ENCODE measurements around the gene WDCP.
"Not testable (repeated sequence)": the region's sequence is repeated elsewhere in the genome, so short reads cannot be mapped to it uniquely, and the experiment has no call there.

Gene WDCP

GRCh38 chr2:24022324-24022974 lies 24.7 kb downstream of the WDCP start:
- DNase-seq (ENCODE audit: low spot score) = no peak

- no peak for DNase-seq (ENCODE audit: low spot score)
Observed at GRCh38 chr2:24021122-24021998, 25.8 kb downstream of the WDCP start.

- DNase-seq (ENCODE audit: low spot score) = no peak
Observed at GRCh38 chr2:24020244-24020643, 26.9 kb downstream of the WDCP start.

- DNase-seq (ENCODE audit: low spot score) = no peak
Observed at GRCh38 chr2:24019729-24020128, 27.5 kb downstream of the WDCP start.

- DNase-seq (ENCODE audit: low spot score) = no peak
Observed at GRCh38 chr2:24018241-24018640, 28.9 kb downstream of the WDCP start.

- DNase-seq (ENCODE audit: low spot score) = no peak
Observed at GRCh38 chr2:24017711-24018110, 29.5 kb downstream of the WDCP start.

- DNase-seq (ENCODE audit: low spot score) = no peak
Observed at GRCh38 chr2:24016853-24017703, 30.1 kb downstream of the WDCP start.

GRCh38 chr2:24016376-24016761 lies 30.8 kb downstream of the WDCP start:
- DNase-seq (ENCODE audit: low spot score) = no peak

- no peak for DNase-seq (ENCODE audit: low spot score)
Observed at GRCh38 chr2:24015562-24016375, 31.4 kb downstream of the WDCP start.

GRCh38 chr2:24014902-24015301 lies 32.3 kb downstream of the WDCP start:
- not testable (repeated sequence) for DNase-seq (ENCODE audit: low spot score)

GRCh38 chr2:24012521-24013188 lies 34.5 kb downstream of the WDCP start:
- DNase-seq (ENCODE audit: low spot score) = no peak

- no peak for DNase-seq (ENCODE audit: low spot score)
Observed at GRCh38 chr2:24011250-24012104, 35.7 kb downstream of the WDCP start.

GRCh38 chr2:24010477-24011249 lies 36.5 kb downstream of the WDCP start:
- no peak for DNase-seq (ENCODE audit: low spot score)

- DNase-seq (ENCODE audit: low spot score) = peak; percentile 38
Observed at GRCh38 chr2:24009680-24010476, 37.3 kb downstream of the WDCP start, which contains the start of gene MFSD2B. TSS of gene MFSD2B (plus strand) at chr2:24010085. CDS start at chr2:24010097, 12 bp downstream.

- DNase-seq (ENCODE audit: low spot score) = no peak
Observed at GRCh38 chr2:24009367-24009679, 37.9 kb downstream of the WDCP start.

GRCh38 chr2:24008672-24009366 lies 38.4 kb downstream of the WDCP start:
- no peak for DNase-seq (ENCODE audit: low spot score)

GRCh38 chr2:24007693-24008092 lies 39.5 kb downstream of the WDCP start:
- no peak for DNase-seq (ENCODE audit: low spot score)

GRCh38 chr2:23994567-23994966 lies 52.6 kb downstream of the WDCP start:
- DNase-seq (ENCODE audit: low spot score) = no peak

All from germinal center (tissue), 1 donor.